ENCODE results near the gene PON2.

The PON2 gene

DNA sequence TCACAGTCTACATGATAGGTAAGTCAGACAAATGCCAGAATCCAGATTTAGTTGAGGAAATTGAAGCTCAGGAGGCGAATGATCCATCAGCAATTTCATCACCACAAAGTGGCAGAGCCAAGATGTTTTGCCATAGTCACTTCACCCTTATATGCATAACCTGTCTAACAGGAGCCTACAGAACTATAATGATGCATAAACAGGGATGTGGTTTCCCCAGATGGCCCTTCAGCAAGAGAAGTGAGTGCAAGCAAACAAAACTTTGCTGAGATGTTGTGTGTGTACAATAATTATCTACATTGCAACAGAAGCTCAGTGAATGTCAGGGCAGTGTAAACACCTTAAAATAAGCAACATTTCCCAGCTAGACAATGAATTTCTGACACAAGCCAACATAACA is 67.2 kb downstream of the PON2 start:
- H3K9ac ChIP-seq (ENCODE audit: low read length) = no peak overlapping the region
- H3K36me3 ChIP-seq (ENCODE audit: control insufficient read depth, insufficient read depth, low read length, severe bottlenecking) = no peaks in the 10 kb centered on the region
- DNase-seq (ENCODE audit: low read depth) = no peak
- no peak overlapping the region for H3K4me3 ChIP-seq (ENCODE audit: low read length)
- no peaks in the 10 kb centered on the region for H3K4me1 ChIP-seq (ENCODE audit: control insufficient read depth, insufficient read depth, low read length)
- no peaks in the 10 kb centered on the region for H3K9me3 ChIP-seq (ENCODE audit: control insufficient read depth, low read length)
- H3K27me3 ChIP-seq (replicated peaks; ENCODE audit: control insufficient read depth, insufficient read depth, low read length) = peaks cover 3% of the 10 kb centered on the region

DNA sequence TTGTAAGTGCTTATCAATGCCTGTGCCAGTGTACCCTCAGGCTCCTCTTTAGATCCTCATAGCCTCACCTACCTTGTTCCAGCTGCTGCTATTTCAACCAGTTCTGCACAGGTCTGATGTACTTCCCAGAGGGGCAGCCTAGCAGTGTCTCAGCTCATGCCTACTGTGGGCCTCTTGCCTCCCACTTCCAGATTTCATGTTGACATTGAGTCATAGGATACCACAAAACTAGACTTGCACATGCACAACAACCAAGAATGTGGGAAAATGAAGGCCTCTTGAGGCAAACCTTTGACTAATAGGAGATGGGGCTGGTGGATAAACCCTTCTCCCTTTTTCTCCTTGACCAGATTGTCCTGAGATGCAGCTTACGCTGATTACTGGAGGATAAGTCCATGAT is 69.7 kb downstream of the PON2 start:
- Histone ChIP-seq H3K9me3 (ENCODE audit: control insufficient read depth, low read length) (no peaks in the 10 kb centered on the region), H3K4me1 (ENCODE audit: control insufficient read depth, insufficient read depth, low read length) (no peaks in the 10 kb centered on the region), H3K36me3 (ENCODE audit: control insufficient read depth, insufficient read depth, low read length, severe bottlenecking) (no peaks in the 10 kb centered on the region), H3K27me3 (replicated peaks; ENCODE audit: control insufficient read depth, insufficient read depth, low read length) (peaks cover 3% of the 10 kb centered on the region), H3K4me3 (ENCODE audit: low read length) (no peak overlapping the region), H3K9ac (ENCODE audit: low read length) (no peak overlapping the region)
- no peak for DNase-seq (ENCODE audit: low read depth)

DNA sequence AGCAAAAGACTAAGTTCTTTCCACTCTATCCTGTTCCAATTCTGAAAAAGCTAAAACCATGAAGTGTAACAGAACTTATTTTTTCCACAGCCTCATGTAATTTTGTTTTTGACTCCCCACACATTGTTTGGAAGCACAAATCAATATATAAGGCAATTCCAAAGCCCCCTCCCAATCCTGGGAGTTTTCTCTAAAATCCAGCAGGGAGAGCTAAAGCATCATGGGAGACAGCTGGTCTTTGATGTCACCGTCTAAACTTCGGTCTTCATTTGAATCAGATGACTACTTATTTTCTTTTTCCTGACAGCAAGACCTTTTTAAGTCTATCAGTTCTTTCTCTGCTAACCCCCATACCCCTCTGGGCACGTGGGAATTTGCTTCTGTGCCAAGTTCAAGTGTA is 77.2 kb downstream of the PON2 start:
- Histone ChIP-seq H3K27me3 (replicated peaks; ENCODE audit: control insufficient read depth, insufficient read depth, low read length) (no peaks in the 10 kb centered on the region), H3K36me3 (ENCODE audit: control insufficient read depth, insufficient read depth, low read length, severe bottlenecking) (no peaks in the 10 kb centered on the region), H3K4me3 (ENCODE audit: low read length) (no peak overlapping the region), H3K9me3 (ENCODE audit: control insufficient read depth, low read length) (peaks cover 9% of the 10 kb centered on the region), H3K9ac (ENCODE audit: low read length) (no peak overlapping the region), H3K4me1 (ENCODE audit: control insufficient read depth, insufficient read depth, low read length) (no peaks in the 10 kb centered on the region)
- DNase-seq (ENCODE audit: low read depth) = no peak
